GM21825 (cell line): ENCODE data around the gene RPL23.
A peak's percentile ranks its signal among the peaks of the same experiment; 100 is the strongest.

Source experiments
- ATAC-seq: cut with Tn5 transposase; IDR thresholded peaks from one replicate; pipeline ENCODE4 v1.9.1; 2021; ENCODE audit warnings: mild to moderate bottlenecking, moderate library complexity; ENCODE audit not compliant: unreplicated experiment

The RPL23 gene

GRCh38 chr17:38853292-38854219 is at the start of gene RPL23:
Gene RPL23 (minus strand): TSS chr17:38853721. CDS start chr17:38853710, 11 bp downstream.
- peak; percentile 77 for ATAC-seq

GRCh38 chr17:38900978-38901656 is 47.6 kb upstream of the RPL23 start:
- no peak for ATAC-seq

GRCh38 chr17:38899421-38899820 is 45.9 kb upstream of the RPL23 start:
- ATAC-seq = no peak

- ATAC-seq = peak; percentile 82
These were observed 45.4 kb upstream of the RPL23 start for GRCh38 chr17:38898812-38899348.

GRCh38 chr17:38898291-38898679 is 44.8 kb upstream of the RPL23 start:
- peak; percentile 17 for ATAC-seq

- ATAC-seq = no peak
These were observed 44.3 kb upstream of the RPL23 start for GRCh38 chr17:38897671-38898290.

GRCh38 chr17:38897176-38897575 is 43.7 kb upstream of the RPL23 start:
- ATAC-seq = no peak

- no peak for ATAC-seq
These were observed 42.9 kb upstream of the RPL23 start for GRCh38 chr17:38896346-38896954.

- ATAC-seq = no peak
These were observed 40.8 kb upstream of the RPL23 start for GRCh38 chr17:38894276-38894675.

GRCh38 chr17:38893607-38894006 is 40.1 kb upstream of the RPL23 start:
- ATAC-seq = no peak

- ATAC-seq = no peak
These were observed 39.6 kb upstream of the RPL23 start for GRCh38 chr17:38893113-38893512.

GRCh38 chr17:38892620-38893019 is 39.1 kb upstream of the RPL23 start:
- no peak for ATAC-seq

GRCh38 chr17:38892083-38892482 is 38.6 kb upstream of the RPL23 start:
- no peak for ATAC-seq

- ATAC-seq = no peak
These were observed 37.9 kb upstream of the RPL23 start for GRCh38 chr17:38891441-38891840.

GRCh38 chr17:38890410-38890746 is 36.9 kb upstream of the RPL23 start:
- no peak for ATAC-seq

GRCh38 chr17:38889745-38890409 is 36.4 kb upstream of the RPL23 start:
- ATAC-seq = no peak

- ATAC-seq = no peak
These were observed 35.3 kb upstream of the RPL23 start for GRCh38 chr17:38888842-38889241.

- no peak for ATAC-seq
These were observed 33.1 kb upstream of the RPL23 start for GRCh38 chr17:38886643-38887010.

- no peak for ATAC-seq
These were observed 32.5 kb upstream of the RPL23 start for GRCh38 chr17:38885728-38886642.
